Measurements from ENCODE around the gene PSMD8.
A peak's percentile ranks its signal among the peaks of the same experiment; 100 is the strongest.
"Not testable (repeated sequence)": the region's sequence is repeated elsewhere in the genome, so short reads cannot be mapped to it uniquely, and the experiment has no call there.

The PSMD8 gene

DNA sequence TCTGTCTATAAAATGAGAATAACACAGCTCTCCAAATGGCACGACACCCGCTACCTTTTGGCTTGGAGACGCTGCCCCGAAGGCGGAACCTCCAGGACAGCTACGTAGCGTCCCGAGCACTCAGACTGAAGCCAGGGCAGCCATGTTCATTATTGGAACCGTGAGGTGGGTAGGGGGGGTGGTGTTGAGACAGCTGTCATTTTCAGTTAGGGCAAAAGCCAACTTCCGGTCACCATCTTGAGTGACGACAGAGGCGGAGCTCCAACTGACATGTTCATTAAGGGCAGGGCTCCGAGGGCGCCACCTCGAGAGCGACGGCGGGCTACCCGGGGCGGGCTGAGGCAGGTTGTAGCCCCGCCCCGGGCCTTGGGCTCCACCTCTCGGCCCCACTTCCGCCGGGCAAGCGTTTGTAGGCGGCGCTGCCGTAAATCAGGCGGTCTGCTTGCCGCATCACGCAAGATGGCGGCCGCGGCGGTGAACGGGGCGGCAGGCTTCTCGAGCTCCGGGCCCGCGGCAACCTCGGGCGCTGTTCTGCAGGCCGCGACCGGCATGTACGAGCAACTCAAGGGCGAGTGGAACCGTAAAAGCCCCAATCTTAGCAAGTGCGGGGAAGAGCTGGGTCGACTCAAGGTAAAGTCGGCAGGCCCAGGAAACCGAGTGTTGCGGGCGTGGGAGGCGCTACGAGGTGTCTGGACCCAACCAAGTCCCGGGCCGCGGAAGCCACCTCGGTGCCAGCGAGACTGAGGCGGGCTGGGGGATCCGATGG, at the start of gene PSMD8:
Gene PSMD8, plus strand, starts transcription at position 240 of the 766 bp plus-strand sequence. Its CDS starts 31 bp downstream, at position 271.
- DNase-seq = peak; percentile 98

DNA sequence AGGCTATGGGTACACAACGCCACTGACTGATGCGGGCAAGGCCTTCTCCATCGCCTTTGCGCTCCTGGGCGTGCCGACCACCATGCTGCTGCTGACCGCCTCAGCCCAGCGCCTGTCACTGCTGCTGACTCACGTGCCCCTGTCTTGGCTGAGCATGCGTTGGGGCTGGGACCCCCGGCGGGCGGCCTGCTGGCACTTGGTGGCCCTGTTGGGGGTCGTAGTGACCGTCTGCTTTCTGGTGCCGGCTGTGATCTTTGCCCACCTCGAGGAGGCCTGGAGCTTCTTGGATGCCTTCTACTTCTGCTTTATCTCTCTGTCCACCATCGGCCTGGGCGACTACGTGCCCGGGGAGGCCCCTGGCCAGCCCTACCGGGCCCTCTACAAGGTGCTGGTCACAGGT, 47.8 kb upstream of the PSMD8 start:
- DNase-seq = no peak

DNA sequence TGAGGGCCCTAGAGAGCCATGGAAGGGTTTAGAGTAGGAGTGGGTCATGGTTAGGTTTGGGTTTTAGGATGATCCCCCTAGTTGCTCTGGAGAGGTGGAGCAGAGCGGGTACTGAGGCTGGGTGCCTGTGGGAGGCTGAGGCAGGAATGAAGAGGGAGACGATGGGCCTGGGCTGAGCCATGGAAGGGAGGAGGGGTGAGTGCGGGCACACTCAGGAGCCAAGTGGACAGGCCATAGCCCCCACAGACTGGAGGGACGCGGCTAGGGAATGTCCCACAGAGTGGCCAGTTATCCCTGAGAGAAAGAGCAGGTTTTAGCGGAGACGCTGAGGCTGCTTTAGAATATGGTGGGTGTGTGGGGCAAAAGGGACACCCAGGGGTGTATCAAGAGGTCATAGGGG, 44.7 kb upstream of the PSMD8 start:
- no peak for DNase-seq

DNA sequence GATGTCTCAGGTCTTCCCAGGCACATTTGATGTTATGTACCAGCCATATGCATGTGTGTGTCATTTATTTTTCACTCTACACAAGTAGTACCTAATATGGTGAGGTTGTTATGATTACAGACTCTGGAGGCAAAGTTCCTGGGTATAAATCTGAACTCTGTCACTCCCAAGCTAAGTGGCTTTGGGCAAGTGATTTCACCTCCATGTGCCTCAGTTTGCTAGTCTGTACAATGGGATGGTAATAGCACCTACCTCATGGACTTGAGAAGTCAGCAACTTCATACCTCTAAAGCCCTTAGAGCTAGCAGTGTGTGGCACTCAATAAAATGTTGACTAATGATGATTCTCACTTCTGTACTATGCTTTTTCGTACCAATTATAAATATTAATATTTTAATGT, 42.6 kb upstream of the PSMD8 start:
- DNase-seq = no peak

DNA sequence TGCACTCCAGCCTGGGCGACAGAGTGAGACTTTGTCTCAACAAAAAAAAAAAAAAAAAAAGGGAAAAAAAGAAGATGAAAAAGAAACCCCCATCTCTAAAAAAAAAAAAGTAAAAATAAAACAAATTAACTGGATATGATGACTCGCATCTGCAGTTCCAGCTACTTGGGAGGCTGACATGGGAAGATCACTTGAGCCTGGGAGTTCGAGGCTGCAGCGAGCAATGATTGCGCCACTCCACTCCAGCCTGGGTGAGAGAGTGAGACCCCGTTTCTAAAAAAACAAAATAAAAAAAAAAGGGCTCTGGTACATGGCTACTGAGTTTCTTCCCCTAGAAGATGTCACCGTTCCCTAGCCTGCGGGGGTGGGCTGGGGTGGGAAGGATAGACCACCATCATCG, 41.1 kb upstream of the PSMD8 start:
- no peak for DNase-seq

DNA sequence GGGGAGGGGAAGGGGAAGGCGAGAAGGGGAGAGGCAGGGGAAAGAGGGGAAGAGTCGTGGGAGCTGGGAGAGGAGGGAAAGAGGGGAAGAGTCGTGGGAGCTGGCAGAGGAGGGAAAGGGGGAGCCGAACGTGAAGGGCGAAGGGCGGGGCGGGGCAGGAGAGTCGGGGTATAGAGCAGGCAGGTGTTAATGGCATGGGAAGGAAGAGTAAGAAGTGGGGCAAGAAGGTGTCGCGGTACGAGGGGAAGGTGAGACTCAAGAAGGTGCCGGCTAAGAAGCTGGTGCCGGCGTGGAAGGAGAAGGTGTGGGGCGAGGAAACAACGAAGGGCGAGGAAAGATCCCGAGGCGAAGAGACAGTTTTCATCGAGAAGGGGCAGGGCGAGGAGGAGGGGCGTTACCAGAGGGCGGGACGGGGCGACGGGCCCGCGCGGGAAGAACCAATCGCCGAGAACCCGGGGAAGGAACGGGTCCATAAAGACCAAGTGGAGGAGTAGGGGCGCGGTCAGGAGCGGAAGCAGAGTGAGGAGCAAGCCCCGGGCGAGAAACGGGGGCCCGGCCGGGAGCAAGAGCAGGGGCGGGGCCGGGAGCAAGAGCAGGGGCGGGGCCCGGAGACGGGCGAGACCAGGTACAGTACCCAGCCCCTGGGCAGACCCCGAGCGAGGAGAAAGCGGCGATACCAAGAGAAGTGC, 38.3 kb upstream of the PSMD8 start:
- peak; percentile 93 for DNase-seq

DNA sequence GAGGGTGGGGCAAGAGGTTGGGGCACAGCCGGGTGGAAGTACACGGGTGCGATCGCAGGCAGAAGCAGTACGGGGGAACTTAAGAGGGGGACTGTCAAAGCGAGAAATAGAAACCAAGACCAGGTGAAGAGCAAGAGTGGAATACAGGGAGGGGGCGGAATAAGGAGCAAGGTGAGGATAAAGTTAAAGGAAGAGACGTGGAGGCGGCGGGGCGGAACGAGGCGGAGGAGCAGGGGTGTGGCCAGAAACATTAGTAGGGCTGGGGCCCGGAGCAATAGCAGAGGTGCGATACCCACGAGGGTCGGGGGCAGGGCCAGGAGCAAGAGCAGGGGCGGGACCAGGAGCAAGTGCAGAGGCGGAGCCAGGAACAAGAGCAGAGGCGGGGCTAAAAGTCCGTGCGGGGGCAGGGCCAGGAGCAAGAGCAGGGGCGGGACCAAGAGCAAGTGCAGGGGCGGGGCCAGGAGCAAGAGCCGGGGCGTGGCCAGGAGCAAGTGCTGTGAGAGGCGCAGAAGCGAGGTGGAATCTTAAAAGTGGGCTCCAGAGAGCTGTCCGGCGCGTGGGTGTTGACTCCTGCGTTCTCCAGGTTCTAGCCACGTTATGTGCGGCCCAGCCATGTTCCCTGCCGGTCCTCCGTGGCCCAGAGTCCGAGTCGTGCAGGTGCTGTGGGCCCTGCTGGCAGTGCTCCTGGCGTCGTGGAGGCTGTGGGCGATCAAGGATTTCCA, 37.6 kb upstream of the PSMD8 start:
- peak; percentile 94 for DNase-seq

DNA sequence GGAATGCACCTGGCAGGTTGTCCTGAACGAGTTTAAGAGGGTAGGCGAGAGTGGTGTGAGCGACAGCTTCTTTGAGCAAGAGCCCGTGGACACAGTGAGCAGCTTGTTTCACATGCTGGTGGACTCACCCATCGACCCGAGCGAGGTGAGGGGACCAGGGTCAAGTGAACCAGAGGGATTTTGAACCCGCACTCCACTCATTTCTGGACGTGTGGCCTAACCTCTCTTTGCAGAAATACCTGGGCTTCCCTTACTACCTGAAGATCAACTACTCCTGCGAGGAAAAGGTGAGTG, 37.1 kb upstream of the PSMD8 start:
- DNase-seq = no peak

DNA sequence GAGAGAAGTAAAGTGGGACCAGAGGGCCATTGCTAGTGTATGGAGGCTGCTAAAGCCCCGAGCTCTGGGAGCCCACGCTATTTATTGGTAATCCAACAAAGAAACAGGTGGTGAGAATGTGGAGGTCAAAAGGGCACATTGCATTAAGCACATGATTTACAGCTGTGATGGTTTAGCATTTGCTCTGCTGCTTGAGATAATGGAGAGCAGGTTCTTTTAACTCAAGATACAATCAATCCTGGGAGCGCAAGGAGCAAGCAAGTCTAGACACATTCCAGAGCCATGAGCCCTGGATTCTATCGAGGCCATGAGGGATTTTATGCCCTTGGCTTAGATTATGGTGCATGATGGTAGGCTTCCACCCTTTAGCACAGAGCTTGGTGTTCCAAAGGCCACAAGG, 35.4 kb upstream of the PSMD8 start:
- DNase-seq = not testable (repeated sequence)

DNA sequence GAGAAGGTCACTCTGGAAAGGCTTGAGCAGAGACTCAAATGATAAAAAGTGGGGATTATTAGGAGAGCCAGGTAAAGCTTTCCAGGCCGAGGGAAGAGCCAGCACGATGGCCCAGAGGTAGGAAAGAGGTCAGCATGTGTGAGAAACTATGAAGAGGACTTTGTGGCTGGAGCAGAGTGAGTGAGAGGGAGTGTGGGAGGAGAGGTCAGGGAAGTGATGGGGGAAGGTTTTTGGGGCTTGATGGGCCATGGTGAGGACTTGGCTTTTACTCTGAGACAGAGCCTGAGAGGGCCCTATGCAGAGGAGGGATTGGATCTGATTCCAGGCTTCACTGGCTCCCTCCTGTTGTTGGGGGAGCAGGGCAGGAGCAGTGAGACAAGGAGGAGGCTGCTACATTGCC, 33.4 kb upstream of the PSMD8 start:
- no peak for DNase-seq

DNA sequence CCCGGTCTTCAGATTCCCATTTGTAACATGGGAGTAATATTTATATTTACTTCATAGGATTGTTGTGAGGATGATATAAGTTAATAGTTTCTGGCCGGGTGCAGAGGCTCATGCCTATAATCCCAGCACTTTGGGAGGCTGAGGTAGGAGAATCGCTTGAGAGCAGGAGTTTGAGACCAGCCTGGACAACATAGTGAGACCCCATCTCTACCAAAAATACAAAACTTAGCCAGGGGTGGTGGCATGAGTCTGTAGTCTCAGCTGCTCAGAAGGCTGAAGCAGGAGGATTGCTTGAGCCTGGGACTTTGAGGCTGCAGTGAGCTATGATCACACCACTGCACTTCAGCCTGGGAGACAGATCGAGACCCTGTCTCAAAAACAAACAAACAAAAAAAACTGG, 27.5 kb upstream of the PSMD8 start:
- DNase-seq = no peak

DNA sequence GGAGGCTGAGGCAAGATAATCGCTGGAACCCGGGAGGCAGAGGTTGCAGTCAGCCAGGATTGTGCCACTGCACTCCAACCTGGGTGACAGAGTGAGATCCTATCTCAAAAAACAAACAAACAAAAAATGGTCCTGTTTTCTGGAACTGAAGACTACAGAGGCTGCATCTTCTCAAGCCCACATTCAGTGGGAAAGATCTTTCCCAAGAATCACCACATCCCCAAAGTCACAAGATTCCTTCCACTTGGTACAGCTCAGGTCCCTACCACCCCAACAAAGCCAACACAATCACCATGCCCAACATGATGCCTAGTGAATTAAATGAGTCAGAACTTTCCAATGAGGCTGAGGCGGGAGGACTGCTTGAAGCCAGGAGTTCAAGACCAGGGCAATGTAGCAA, 23.5 kb upstream of the PSMD8 start:
- no peak for DNase-seq

DNA sequence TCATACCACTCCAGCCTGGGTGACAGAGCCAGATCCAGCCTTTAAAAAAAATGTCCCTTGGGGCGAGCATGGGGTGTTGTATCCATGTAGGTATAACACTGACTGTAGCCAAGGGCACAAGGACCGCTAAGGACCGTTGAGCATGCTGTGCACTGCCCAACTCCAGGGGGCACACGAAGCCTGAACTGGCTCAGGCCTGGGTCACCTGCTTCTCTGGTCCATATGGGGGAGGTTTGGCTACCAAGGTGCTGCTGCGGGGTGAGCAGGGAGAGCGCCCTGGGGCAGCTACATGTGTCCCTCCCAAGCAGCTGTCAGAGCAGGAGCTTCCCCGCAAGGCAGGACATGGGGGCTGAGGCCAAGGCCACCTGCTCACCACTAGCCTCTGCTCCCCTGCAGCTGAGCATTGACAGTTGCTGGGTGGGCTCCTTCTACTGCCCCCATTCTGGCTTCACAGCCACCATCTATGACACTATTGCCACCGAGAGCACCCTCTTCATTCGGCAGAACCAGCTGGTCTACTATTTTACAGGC, 22.4 kb upstream of the PSMD8 start:
- DNase-seq = no peak

DNA sequence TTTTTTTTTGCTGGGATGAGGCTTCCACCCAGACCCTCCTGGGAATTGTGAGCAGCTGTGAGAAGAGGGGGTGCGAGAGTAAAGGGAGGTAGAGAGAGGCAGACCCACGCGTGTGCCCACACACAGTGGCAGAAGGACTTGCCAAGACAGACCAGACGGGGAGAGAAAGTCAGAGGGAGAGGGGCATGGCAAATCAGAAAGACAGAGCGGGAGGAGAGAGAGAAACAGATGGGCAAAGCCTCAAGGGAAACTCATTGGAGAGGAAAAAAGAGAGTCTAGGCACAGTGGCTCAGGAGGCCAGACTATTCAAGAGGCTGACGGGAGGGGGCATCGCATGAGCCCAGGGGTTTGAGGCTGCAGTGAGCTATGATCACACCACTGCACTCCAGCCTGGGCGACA, 21.8 kb upstream of the PSMD8 start:
- DNase-seq = no peak

DNA sequence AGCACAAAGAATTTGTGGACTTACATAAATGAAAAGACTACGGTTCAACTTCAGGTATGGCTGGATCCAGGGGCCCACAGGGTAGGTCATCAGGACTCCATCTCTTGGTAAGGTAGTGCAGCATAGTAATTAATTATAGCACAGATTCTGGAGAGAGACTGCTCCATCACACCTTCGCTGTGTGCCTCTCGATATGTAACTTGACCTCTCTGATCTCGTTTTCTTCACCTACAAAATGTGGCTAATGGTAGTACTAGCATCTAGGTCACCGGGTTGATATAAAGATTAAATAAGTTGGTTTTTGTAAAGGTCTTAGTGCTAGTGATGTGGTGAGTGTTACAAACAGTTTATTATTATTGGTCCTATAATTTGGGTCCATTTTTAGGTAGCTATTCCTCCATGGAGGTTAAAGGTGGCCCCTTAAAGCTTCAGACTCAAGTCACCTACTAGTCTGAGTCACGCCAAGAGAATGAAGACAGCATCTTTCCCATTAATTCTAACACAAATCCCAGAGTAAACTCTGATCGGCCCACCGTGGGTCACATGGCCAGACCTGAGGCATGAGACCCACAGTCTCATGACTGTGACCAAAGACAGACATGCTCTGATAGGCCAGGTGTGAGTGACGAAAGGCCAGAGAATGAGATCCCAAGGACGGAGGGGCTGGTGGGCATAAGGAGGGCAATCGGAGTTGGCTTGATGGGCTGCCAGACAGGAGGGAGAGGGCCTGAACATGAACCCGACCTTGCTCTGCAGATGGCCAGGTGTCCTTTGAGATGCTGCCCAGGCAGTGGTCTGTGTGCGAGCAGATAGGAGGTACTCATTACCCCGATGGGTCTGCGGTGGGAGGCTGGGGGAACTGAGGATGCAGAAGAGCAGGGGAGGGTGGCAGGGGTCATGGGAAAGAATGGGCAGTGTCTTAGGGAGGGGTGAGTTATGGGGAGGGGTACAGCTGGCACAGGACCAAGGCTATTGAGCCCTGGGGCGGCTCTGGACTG, 18.3 kb upstream of the PSMD8 start:
- DNase-seq = no peak

DNA sequence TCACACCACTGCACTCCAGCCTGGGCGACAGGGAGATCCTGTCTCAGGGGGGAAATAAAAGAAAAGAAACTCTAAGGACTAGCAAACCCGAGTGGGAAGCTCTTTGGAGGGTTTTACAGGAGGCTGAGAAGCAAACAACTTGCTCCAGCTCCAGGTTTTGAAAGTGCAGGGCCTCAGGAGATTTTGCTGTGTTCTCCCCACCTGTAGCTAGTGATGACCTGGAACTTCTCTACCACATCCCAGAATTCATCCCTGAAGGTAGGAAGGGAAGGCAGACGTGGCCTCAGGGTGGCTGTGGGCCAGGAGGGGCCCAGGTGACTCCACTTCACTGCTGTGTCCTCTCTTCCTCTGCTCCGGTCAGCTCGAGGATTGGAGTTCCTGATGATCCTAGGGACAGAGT, 16.3 kb upstream of the PSMD8 start:
- DNase-seq = no peak

DNA sequence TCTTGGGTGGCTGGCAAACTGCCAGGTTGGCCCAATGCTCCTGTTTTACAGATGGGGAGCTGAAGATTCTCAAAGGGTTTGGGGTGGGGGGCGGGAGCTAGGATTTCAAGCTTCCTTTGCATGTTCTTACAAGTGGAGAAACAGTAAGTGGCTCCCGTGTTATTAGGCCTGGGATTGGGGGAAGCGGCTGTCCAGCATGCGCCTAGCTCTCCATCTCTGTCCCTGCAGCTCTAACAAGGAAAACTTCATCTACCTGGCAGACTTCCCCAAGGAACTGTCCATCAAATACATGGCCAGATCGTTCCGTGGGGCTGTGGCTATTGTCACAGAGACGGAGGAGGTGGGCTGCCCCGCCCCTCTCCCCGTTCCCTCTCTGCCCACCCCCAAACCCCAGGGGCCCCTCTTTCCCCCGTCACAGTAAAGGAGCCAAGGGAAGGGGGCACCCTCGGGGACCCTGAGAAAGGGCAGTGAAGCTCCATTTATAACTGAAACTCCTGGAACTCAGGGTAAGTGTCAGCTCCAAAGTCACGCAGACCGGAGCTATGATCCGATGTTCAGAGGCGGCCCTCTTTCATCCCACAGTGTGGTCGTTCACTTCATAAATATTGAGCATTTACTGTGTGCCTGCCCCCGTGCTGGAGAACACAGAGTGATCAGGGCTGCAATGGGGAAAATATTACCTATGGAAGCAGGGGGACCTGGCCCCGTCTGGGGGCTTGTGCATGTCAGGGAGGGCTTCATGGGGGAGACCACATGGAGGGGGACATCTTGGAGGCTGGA, 14.9 kb upstream of the PSMD8 start:
- DNase-seq = no peak

DNA sequence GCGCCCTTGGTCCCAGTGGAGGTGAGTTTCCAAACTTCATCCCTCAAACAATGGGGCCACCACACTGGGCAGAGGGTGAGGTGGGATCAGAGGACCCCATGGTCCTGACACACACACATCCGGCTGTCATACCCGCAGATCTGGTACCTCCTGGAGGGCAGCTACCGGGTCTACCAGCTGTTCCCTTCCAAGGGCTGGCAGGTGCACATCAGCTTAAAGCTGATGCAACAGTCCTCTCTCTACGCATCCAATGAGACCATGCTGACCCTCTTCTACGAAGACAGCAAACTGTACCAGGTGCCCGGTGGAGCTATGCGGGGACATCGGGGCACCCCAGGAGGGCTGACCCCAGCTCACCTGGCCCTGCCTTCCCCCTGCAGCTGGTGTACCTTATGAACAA, 14.0 kb upstream of the PSMD8 start:
- no peak for DNase-seq

DNA sequence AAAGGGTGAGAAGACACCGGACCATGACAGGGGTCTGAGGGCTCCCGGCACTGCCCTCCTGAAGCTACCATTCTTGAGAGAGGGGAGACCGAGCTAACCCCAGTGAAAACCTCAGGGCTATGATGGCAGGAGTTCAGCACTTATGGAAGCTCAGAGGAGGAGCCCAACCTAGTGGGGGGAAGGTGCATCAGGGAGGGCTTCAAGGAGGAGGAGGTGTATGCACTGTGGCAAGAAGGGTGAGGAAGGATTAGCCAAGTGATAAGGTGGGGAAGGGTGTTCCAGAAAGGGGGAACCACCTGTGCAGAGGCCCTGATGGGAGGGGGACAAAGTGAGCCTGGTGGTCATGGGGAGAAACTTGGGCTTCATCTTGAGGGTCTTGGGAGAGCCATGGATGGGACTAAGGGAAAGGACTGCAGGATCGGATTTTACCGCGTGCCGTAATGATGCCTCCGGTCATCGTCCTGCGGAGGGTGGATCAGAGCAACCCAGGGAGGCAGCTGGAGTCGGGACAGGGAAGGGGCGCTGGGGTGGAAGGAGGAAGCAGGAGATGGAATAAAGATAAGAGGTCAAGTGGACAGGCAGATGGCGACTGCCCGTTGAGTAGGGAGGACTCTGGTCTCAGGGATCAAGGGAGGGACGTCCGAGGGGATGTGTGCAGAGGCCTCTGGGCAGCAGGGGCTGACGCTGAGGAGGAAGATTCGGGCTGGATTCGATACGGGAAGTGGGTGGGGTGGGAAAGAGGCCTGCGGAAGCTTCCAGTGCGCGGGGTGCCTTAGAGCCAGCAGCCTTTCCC, 13.3 kb upstream of the PSMD8 start:
- DNase-seq = no peak

DNA sequence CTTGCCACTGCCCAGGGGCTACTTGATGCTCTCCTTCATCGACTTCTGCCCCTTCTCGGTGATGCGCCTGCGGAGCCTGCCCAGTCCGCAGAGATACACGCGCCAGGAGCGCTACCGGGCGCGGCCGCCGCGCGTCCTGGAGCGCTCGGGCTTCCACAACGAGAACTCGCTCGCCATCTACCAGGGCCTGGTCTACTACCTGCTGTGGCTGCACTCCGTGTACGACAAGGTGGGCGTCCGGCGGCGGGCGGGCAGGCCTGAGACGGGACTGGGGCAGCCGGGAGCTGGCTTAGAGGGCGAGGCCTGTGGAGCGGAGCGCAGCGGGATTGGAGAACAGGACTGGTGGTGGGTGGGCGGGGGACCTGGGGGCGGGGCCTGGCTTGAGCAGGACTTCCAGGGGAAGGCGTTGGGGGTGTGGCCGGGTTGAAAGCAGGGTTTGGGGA, 12.7 kb upstream of the PSMD8 start:
- peak; percentile 58 for DNase-seq
